Keratinocyte (primary cell): Measurements from ENCODE around the gene SYNDIG1.

Experiments
- CTCF ChIP-seq, 3 experiments: IDR thresholded peaks in 1 of 3; conservative IDR thresholded peaks in 1 of 3; optimal IDR thresholded peaks in 1 of 3; 2 replicates in 2 of 3; 3 replicates in 1 of 3; pipeline versions ENCODE3 to v1.5.1; 2011; ENCODE audit warnings: low read length in 3 of 3, mild to moderate bottlenecking in 3 of 3, moderate library complexity in 2 of 3, control low read depth in 1 of 3, inconsistent platforms in 1 of 3; ENCODE audit not compliant: insufficient read depth in 2 of 3; ENCODE audit errors: extremely low read depth in 1 of 3
- EZH2 ChIP-seq: IDR thresholded peaks from one replicate; pipeline ENCODE4 v1.6.1; 2012; ENCODE audit warnings: inconsistent platforms, mild to moderate bottlenecking, low read length, moderate library complexity

GRCh38 chr20:24617080-24617432 lies 147.6 kb downstream of the SYNDIG1 start:
- TF ChIP-seq CTCF (optimal IDR thresholded peaks at IDR 0.05 in 1 of 3, IDR thresholded peaks at IDR 0.05 in 1 of 3, conservative IDR thresholded peaks at IDR 0.05 in 1 of 3; ENCODE audit: extremely low read depth in 1 of 3, insufficient read depth in 2 of 3, low read length in 3 of 3) (no peak), EZH2 (no peak)
